WTC11 (cell line): Measurements from ENCODE around the gene ROPN1. TPM values are rescaled to one million over a fixed set of nuclear protein-coding genes. Genes with fewer than 3 reads are reported as not detected.
A peak's percentile ranks its signal among the peaks of the same experiment; 100 is the strongest.
"Not testable (repeated sequence)": the region's sequence is repeated elsewhere in the genome, so short reads cannot be mapped to it uniquely, and the experiment has no call there.

Experiments used
- ATAC-seq: fragments of 200-7000 bp; cut with Tn5 transposase; 2 replicates; pipeline ENCODE4 v1.10.0; 2021; ENCODE audit warnings: mild to moderate bottlenecking, moderate library complexity
- CTCF ChIA-PET: fragments of 300-600 bp; sonication (Branson Sonifier 250); formaldehyde crosslinking; loops from one replicate; lab custom pipeline; 2021; ENCODE audit warnings: antibody characterized with exemption; lab: Charles Lee
- POLR2A ChIA-PET: fragments of 350-600 bp; sonication (Branson Sonifier 250); formaldehyde crosslinking; loops from one replicate; lab custom pipeline; 2021; ENCODE audit warnings: antibody characterized with exemption; lab: Charles Lee
- DNase-seq: peaks from one replicate; pipeline ENCODE4 v3.0.0; 2021; ENCODE audit warnings: low spot score
- H3K27ac Mint-ChIP-seq: 2 replicates; pipeline ENCODE4 v1.8.0; 2021; ENCODE audit warnings: mixed read lengths
- H3K27me3 Mint-ChIP-seq: 2 replicates; pipeline ENCODE4 v1.8.0; 2021; ENCODE audit warnings: low read depth, mild to moderate bottlenecking, moderate library complexity, mixed read lengths
- H3K36me3 Mint-ChIP-seq: 2 replicates; pipeline ENCODE4 v1.8.0; 2021; ENCODE audit warnings: mixed read lengths
- H3K4me1 Mint-ChIP-seq: 2 replicates; pipeline ENCODE4 v1.8.0; 2022; ENCODE audit warnings: mixed read lengths
- H3K4me3 Mint-ChIP-seq: 2 replicates; pipeline ENCODE4 v1.8.0; 2021; ENCODE audit warnings: mild to moderate bottlenecking, moderate library complexity, mixed read lengths
- H3K9me3 Mint-ChIP-seq: 2 replicates; pipeline ENCODE4 v1.8.0; 2021; ENCODE audit warnings: mixed read lengths
- ATF1 ChIP-seq: sonication (generic); formaldehyde crosslinking; IDR thresholded peaks from 2 replicates; pipeline ENCODE4 v1.8.1; 2023; ENCODE audit warnings: mild to moderate bottlenecking, moderate library complexity, missing genetic modification reagents
- ATF2 ChIP-seq: sonication (generic); formaldehyde crosslinking; IDR thresholded peaks from 2 replicates; pipeline ENCODE4 v1.8.1; 2022; ENCODE audit warnings: low read depth, missing genetic modification reagents, borderline replicate concordance
- EMX1 ChIP-seq: fragments of 250-450 bp; sonication (Bioruptor Pico); IDR thresholded peaks from 2 replicates; pipeline ENCODE4 v1.8.0; 2021; ENCODE audit warnings: mild to moderate bottlenecking
- ESRRA ChIP-seq: sonication (generic); formaldehyde crosslinking; IDR thresholded peaks from 2 replicates; pipeline ENCODE4 v1.8.1; 2022; ENCODE audit warnings: mild to moderate bottlenecking, missing genetic modification reagents, borderline replicate concordance
- FOXJ3 ChIP-seq: sonication (generic); formaldehyde crosslinking; IDR thresholded peaks from 2 replicates; pipeline ENCODE4 v1.9.0; 2021; ENCODE audit warnings: missing genetic modification reagents, mild to moderate bottlenecking, borderline replicate concordance
- FOXP1 ChIP-seq: sonication (generic); formaldehyde crosslinking; IDR thresholded peaks from 2 replicates; pipeline ENCODE4 v1.8.0; 2022; ENCODE audit warnings: missing genetic modification reagents, mild to moderate bottlenecking, moderate library complexity, borderline replicate concordance
- GABPB1 ChIP-seq: sonication (generic); formaldehyde crosslinking; IDR thresholded peaks from 2 replicates; pipeline ENCODE4 v1.8.1; 2023; ENCODE audit warnings: mild to moderate bottlenecking, missing genetic modification reagents
- HMGA2 ChIP-seq: fragments of 250-450 bp; sonication (Bioruptor Pico); IDR thresholded peaks from 2 replicates; pipeline ENCODE4 v1.4.0; 2021; ENCODE audit warnings: mild to moderate bottlenecking, moderate library complexity
- MAX ChIP-seq: sonication (generic); formaldehyde crosslinking; IDR thresholded peaks from 2 replicates; pipeline ENCODE4 v1.8.0; 2022; ENCODE audit warnings: mild to moderate bottlenecking, missing genetic modification reagents
- MXD4 ChIP-seq: fragments of 250-450 bp; sonication (Bioruptor Pico); IDR thresholded peaks from 2 replicates; pipeline ENCODE4 v1.8.0; 2021; ENCODE audit warnings: mild to moderate bottlenecking, moderate library complexity, borderline replicate concordance
- NFE2L1 ChIP-seq: sonication (generic); formaldehyde crosslinking; IDR thresholded peaks from 2 replicates; pipeline ENCODE4 v1.8.1; 2023; ENCODE audit warnings: missing genetic modification reagents
- NFYB ChIP-seq: sonication (generic); formaldehyde crosslinking; conservative IDR thresholded peaks from 2 replicates; pipeline ENCODE4 v1.8.0; 2022; ENCODE audit warnings: low read depth, missing genetic modification reagents
- PRDM15 ChIP-seq: sonication (generic); formaldehyde crosslinking; IDR thresholded peaks from 2 replicates; pipeline ENCODE4 v1.8.0; 2022; ENCODE audit warnings: missing genetic modification reagents
- RORB ChIP-seq: fragments of 250-450 bp; sonication (Bioruptor Pico); IDR thresholded peaks from 2 replicates; pipeline ENCODE4 v1.9.0; 2021; ENCODE audit warnings: mild to moderate bottlenecking
- SMAD3 ChIP-seq: sonication (generic); formaldehyde crosslinking; IDR thresholded peaks from 2 replicates; pipeline ENCODE4 v1.8.0; 2022; ENCODE audit warnings: missing genetic modification reagents, mild to moderate bottlenecking, borderline replicate concordance
- ZBTB43 ChIP-seq: sonication (generic); formaldehyde crosslinking; IDR thresholded peaks from 2 replicates; pipeline ENCODE4 v1.8.1; 2023; ENCODE audit warnings: mild to moderate bottlenecking, missing genetic modification reagents
- ZNF138 ChIP-seq: sonication (generic); formaldehyde crosslinking; conservative IDR thresholded peaks from 2 replicates; pipeline ENCODE4 v1.8.1; 2022; ENCODE audit warnings: mild to moderate bottlenecking, moderate library complexity, missing genetic modification reagents
- ZNF263 ChIP-seq: sonication (generic); formaldehyde crosslinking; IDR thresholded peaks from 2 replicates; pipeline ENCODE4 v1.8.1; 2022; ENCODE audit warnings: low read depth, mild to moderate bottlenecking, moderate library complexity, missing genetic modification reagents
- ZNF317 ChIP-seq: sonication (generic); formaldehyde crosslinking; IDR thresholded peaks from 2 replicates; pipeline ENCODE4 v1.8.1; 2023; ENCODE audit warnings: low read depth, mild to moderate bottlenecking, moderate library complexity, missing genetic modification reagents, borderline replicate concordance
- ZNF396 ChIP-seq: fragments of 250-450 bp; sonication (Bioruptor Pico); IDR thresholded peaks from 2 replicates; pipeline ENCODE4 v1.8.0; 2021; ENCODE audit warnings: mild to moderate bottlenecking, moderate library complexity, borderline replicate concordance
- ZNF512 ChIP-seq: sonication (generic); formaldehyde crosslinking; IDR thresholded peaks from 2 replicates; pipeline ENCODE4 v1.8.1; 2022; ENCODE audit warnings: missing genetic modification reagents, borderline replicate concordance
- ZSCAN18 ChIP-seq: fragments of 250-450 bp; sonication (Bioruptor Pico); IDR thresholded peaks from 2 replicates; pipeline ENCODE4 v2.1.2; 2022; ENCODE audit warnings: mild to moderate bottlenecking, moderate library complexity
- total RNA-seq: library from RNA; stranded (reverse); gene quantifications from 3 replicates; pipeline ENCODE4 v1.2.3, GENCODE V29; 2021

Gene ROPN1
- total RNA-seq, 1 experiment from 2014 or later = not detected

- TF ChIP-seq ZBTB43 (CRISPR knock-in tag) (no peak), ZNF396 (CRISPR knock-in tag) (no peak), GABPB1 (CRISPR knock-in tag) (no peak), ZSCAN18 (CRISPR knock-in tag) (no peak), ATF1 (CRISPR knock-in tag) (no peak), RORB (no peak), FOXJ3 (CRISPR knock-in tag) (no peak), ZNF512 (CRISPR knock-in tag) (no peak), SMAD3 (CRISPR knock-in tag) (no peak), ZNF317 (CRISPR knock-in tag) (no peak), ATF2 (no peak)
Measured at GRCh38 chr3:123984957-123985356, 7.0 kb downstream of the ROPN1 start (continued).

- Mint-ChIP-seq H3K4me3 (no peak overlapping the region), H3K27me3 (peaks cover 44% of the 10 kb centered on the region), H3K4me1 (peaks cover 11% of the 10 kb centered on the region), H3K9me3 (no peaks in the 10 kb centered on the region), H3K27ac (no peak overlapping the region), H3K36me3 (no peaks in the 10 kb centered on the region)
- DNase-seq = no peak
- POLR2A ChIA-PET = no interaction called here
- no peak for ATAC-seq
- CTCF ChIA-PET = no interaction called here
- TF ChIP-seq NFYB (CRISPR knock-in tag) (no peak), ESRRA (no peak), ZNF263 (no peak), HMGA2 (CRISPR knock-in tag) (no peak), FOXJ3 (CRISPR knock-in tag) (no peak), ZNF138 (CRISPR knock-in tag) (no peak), EMX1 (CRISPR knock-in tag) (no peak), ZNF396 (CRISPR knock-in tag) (no peak), NFE2L1 (no peak), FOXP1 (CRISPR knock-in tag) (no peak), MAX (CRISPR knock-in tag) (no peak), ATF1 (CRISPR knock-in tag) (no peak), PRDM15 (CRISPR knock-in tag) (no peak), MXD4 (CRISPR knock-in tag) (no peak)
Measured at GRCh38 chr3:123984350-123984749, 7.6 kb downstream of the ROPN1 start.

GRCh38 chr3:123981317-123981716 lies 10.6 kb downstream of the ROPN1 start:
- DNase-seq = peak; percentile 18
- CTCF ChIA-PET, H3K9me3 Mint-ChIP-seq, H3K4me3 Mint-ChIP-seq, H3K36me3 Mint-ChIP-seq, POLR2A ChIA-PET, H3K27ac Mint-ChIP-seq: not testable (repeated sequence)
- Mint-ChIP-seq H3K27me3 (peaks cover 20% of the 10 kb centered on the region), H3K4me1 (peaks cover 11% of the 10 kb centered on the region)
- ATAC-seq = peak; percentile 71
